SK-MEL-5 (cell line): ENCODE measurements around the gene TLE4. TPM values are rescaled to one million over a fixed set of nuclear protein-coding genes. Genes with fewer than 3 reads are reported as not detected.
A peak's percentile ranks its signal among the peaks of the same experiment; 100 is the strongest.
"Not testable (repeated sequence)": the region's sequence is repeated elsewhere in the genome, so short reads cannot be mapped to it uniquely, and the experiment has no call there.

ENCODE experiments used
- DNase-seq: peaks from one replicate; pipeline ENCODE4 v3.0.0-alpha.2; 2016; ENCODE audit warnings: low read depth, low spot score
- in situ Hi-C: cut with HindIII; loops from 2 replicates; pipeline ENCODE4 v1.10.0; 2016; ENCODE audit warnings: low sequenced_read_pairs, high pct_unique_total_duplicates, low pct_unique_long_range_greater_than_20kb
- total RNA-seq: library from RNA; depleted of rRNA; stranded (reverse); fragments of >200 nt; shearing (Covaris generic); gene quantifications from 2 replicates; pipeline ENCODE4 v1.2.3, GENCODE V29; 2014

TLE4 gene
- total RNA-seq, 1 experiment from 2014 or later = 1.3 TPM

DNA sequence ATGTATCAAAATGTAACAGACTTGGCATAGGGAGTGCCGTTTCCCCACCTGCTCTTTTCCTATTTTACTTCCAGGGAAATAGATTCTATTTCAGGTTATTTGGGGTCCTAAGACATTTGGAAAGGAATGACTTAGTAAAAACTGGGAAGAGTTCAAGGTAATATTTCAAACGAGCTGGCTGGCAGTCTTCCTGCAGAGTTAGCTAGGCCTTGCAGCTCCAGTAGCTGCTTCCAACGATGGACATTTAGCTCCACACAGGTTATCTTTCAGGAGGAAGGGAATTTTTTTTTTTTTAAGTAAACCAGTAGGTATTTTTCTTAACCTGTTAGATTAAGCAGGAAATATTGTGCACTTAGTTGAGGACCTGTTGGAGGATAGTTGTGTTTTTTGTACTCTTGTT is 45.2 kb downstream of the TLE4 start:
- in situ Hi-C loops = no loop called here

GRCh38 chr9:79617395-79617794 is 45.6 kb downstream of the TLE4 start:
- DNase-seq = peak; percentile 6
- in situ Hi-C loops = no loop called here

More for the DNA sequence above, 45.2 kb downstream of the TLE4 start:
- no peak for DNase-seq

GRCh38 chr9:79619930-79620329 is 48.2 kb downstream of the TLE4 start:
- in situ Hi-C loops = no loop called here
- DNase-seq = no peak

DNA sequence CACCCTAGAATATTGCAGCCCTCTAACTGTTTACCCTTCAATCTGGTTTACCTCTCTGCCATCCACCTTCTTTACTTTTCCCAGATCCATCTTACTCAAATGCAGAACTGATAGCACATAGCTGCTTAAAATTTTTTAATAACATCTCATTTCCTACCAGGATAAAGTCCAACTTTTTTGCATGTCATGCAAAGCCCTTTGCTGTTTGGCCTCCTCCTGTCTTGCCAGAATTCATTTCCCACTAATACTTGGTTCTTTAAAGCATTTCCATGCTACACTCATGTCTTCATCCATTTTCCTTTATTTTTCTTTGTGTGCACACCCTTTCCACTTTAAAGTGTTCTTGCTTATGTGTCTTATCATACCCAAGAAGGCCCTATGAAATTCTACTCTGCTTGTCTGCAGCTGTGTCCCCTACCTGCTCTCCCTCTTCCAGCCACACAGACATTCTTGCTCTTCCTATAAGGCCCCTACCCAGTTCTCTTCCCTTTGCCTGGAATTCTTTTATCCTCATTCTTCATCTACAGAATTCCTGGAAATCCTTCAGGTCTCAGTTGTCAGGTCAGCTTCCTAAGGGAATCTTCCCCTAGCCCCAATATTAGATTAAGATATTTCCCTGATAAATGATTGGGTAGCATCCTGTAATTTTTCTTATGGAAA is 50.3 kb downstream of the TLE4 start:
- in situ Hi-C loops = no loop called here

DNA sequence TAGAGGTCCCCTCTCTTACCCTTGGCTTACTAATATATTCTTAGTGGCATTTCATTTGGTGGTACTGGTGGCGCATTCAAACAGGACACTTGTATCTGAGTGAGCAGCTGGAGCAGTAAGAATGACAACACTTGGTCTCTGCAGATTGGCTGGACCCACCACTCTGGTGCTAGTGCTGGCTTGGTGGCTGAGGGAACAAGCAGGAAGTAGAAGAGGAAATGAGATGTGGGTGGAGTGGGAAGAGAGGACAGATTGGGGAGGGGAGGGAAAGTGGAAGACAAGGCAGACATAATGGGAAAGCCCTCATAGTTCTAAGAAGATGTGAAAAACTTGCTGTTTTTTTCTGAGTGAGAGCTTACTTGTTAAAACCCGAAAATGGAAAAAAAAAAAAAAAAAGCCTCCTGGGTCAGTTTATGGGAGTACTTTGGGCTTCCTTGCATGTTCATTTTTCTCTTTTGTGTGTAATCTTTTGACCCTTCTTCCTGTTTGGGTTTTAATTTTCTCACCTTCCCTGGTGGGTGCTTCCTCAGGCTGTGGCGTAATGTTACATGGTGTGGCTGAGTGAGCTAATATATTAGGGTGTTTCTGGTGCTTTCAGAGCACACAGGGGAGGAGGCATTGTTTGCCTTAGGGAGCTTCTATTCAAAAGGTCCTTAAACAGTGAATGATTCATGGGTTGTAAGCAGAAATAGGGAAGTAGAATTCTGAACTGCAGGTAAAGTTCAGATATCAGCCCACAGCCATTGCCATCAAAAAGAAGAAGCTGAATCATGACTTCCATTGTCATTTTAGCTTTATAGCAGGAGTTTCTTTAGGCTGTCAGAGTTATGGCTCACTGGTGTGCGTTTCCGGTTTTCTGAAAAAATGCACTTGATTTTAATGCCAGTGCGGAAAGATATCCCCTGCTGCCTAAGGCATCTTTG is 52.3 kb downstream of the TLE4 start:
- DNase-seq = no peak

More for the DNA sequence above, 50.3 kb downstream of the TLE4 start:
- no peak for DNase-seq

DNA sequence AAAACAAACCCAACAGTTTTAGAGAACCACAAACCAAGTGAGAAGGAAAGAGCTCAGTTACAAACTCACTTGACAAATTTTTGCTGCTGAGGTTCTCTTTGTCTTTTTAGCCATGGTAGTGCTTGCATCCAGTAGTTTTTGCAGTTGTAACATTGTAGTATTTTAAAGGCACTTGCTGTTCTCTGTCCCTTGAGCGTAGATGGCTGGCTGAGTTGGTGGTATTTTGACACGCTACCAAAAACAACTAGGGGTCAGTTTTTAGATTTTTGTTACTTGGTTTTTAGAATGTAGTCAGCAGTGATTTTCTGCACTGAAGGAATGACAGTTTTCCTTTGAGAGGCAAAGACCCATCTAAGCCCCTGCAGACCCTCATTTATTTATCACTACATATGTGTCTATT is 58.0 kb downstream of the TLE4 start:
- no peak for DNase-seq
- in situ Hi-C loops = no loop called here

More for the DNA sequence above, 52.3 kb downstream of the TLE4 start:
- in situ Hi-C loops = no loop called here

DNA sequence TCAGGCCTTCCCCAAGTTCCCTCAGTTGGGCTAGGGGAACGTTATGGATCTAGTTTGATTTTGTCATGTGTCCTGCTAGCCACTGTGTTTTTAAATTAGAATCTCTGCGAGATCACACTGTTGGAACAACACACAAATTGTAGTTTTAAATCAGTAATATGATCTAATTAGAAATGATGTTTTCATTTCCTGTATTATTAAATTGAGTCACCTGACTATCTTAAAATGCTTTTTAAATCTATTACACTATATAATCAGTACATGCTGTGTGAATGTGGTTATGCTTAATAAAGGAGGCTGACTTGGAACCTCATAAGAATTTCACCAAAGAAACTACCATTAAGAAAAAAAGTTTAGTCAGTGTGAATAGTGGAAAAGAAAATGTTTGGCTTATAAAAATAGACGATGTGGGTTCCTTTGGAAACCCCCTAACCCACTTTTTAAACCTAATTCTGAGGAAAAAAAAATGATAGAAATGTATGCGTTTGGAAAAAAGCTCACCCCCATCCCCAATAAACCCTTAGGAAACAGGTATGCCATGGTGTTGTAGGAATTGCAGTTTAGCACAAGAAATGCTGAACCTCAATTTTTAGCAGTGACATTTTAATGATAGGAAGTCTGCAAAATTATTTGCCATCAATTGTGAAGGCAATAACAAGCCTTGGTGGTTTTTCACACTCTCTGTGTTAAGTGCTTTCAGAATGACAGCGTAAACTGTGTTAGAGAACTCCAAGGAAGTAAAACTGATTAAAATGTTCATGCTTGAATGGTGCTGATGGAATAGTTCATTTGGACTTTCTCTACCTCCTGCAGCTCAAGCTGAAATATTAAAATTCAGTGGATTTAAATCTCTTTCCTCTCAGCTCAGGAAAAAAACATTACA is 59.0 kb downstream of the TLE4 start:
- in situ Hi-C loops = no loop called here

DNA sequence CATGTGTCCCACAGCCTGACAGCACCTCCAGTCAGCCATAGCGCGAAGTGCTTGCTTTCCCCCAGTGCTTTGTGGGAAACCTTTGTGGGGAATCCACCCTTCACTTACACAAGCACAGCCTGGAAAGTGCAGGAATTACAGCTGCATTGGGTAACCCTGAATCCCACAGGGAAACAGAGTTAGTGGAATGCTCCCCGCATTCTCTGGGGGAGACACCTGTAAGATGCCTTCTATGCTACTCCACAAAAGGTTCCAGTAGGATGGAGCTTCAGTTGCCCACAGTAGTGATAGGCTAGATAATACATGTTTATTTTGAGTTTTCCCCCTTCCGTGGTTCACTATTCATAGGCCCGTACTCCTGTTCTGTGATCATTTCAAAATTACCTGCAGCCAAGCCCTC is 60.3 kb downstream of the TLE4 start:
- no peak for DNase-seq
- in situ Hi-C loops = no loop called here

More for the DNA sequence above, 59.0 kb downstream of the TLE4 start:
- DNase-seq = no peak

GRCh38 chr9:79632705-79633104 is 60.9 kb downstream of the TLE4 start:
- no peak for DNase-seq
- in situ Hi-C loops = no loop called here

DNA sequence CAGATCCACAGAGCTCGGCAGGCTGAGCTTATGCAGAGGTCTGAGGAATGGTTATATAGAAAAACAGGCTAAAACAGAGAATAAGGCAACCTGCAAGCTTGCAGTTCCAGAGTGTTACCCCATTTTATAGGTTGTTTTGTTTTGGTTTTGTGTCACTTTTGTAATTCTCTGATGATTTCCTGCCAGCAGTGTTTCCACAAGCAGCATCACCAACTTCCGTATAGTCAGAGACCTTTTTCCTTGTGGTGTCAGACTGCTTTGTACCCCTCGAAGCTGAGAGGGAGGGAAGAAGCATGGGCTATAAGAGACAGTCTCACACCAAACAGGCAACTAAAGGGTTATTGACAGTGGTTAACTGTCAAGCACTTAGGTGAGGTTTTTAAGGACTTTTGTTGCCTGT is 61.8 kb downstream of the TLE4 start:
- in situ Hi-C loops = no loop called here
- DNase-seq = no peak

DNA sequence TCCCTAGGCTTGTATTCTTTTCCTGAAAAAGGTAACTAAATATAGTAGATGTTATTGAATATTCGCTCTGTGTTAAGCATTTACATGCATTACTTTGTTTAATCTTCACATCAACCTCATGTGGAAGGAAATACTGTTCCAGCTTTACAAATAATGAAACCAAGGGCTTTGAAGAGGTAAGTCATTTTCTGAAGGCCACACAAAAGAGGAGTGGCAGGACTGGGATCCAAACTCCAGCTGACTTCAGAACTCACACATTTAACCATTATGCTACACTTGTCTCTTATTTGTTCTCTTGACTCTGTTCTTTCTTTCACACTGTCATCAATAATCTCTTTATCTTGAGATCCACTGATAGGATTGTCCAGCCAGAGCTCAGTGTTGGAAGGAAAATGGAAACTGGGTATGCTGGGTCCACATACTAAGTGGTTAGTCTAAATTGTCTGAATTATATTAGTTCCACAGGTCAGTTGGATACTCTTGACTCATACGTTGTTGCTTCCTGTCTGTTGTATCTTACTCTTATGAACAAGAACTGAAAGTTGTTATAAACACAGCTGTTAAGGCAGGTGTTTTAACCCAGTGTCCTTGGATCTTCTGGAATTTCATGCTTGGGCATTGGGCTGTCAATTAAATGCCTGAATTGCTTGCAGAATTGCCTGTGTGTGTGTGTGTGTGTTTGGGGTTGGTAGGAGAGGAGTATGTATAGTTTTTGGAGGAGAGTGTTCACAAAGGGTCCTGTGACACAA is 65.6 kb downstream of the TLE4 start:
- in situ Hi-C loops = no loop called here
- DNase-seq = no peak

- DNase-seq = no peak
- in situ Hi-C loops = no loop called here
Observed at GRCh38 chr9:79638806-79639205, 67.0 kb downstream of the TLE4 start.

DNA sequence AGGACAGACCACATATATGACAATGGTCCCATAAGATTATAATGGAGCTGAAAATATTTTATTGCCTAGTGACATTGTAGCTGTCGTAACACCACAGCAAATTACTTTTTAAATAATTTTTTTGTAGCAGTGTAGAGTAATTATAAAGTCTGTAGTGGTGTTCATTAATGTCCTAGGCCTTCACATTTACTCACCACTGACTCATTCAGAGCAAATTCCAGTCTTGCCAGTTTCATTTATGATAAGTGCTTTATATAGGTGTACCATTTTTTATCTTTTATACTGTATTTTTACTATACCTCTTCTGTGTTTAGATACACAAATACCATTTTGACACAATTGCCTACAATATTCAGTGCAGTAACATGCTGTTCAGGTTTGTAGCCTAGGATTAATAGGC is 67.6 kb downstream of the TLE4 start:
- DNase-seq = no peak
- in situ Hi-C loops = no loop called here

DNA sequence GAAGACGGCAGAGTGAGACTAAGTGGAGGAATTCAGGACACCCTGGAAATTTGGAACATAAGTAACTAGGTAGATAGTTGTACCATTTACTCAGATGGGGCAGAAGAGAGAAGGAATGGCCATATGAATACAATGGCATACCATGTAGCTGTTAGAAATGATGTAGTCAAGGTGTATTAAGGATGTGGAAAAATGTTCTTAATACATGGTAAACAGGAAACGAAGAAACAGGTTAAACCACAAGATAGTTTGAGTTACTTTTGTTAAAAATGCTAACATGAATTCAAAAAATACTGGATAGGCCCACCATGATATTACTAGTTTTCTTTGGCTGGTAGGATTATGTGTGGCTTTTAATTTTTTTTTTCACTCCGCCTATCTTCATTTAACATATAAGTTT is 68.3 kb downstream of the TLE4 start:
- in situ Hi-C loops, DNase-seq: not testable (repeated sequence)

GRCh38 chr9:79641070-79641469 is 69.3 kb downstream of the TLE4 start:
- in situ Hi-C loops = no loop called here

DNA sequence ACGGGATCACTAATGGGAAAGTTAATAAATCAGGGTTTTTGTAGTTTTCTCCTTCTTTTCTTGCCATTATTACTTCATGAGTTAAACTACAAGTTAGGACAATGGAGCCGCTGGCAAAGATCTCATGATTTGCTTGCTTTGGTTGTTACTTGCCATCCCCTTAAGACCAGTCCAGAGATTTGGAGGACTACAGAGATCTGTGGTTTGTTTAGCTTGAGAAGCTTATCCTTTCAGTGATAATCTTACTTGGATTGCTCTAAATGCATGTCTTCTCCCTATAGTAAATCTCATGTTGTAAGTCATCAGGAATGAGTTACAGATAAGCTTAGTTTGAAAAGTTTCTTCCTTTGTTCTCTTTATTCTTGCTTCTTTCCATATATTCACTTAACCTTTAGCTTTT is 70.9 kb downstream of the TLE4 start:
- in situ Hi-C loops = no loop called here

More at GRCh38 chr9:79641070-79641469, 69.3 kb downstream of the TLE4 start:
- no peak for DNase-seq

GRCh38 chr9:79644048-79644447 is 72.3 kb downstream of the TLE4 start:
- DNase-seq = no peak
- in situ Hi-C loops = no loop called here

More for the DNA sequence above, 70.9 kb downstream of the TLE4 start:
- no peak for DNase-seq
